OCI-LY1 (cell line): ENCODE results near the gene UBR3.
A peak's percentile ranks its signal among the peaks of the same experiment; 100 is the strongest.

Source experiments
- EZH2 ChIP-seq: fragments of 200-600 bp; sonication (generic), shearing (Covaris generic); IDR thresholded peaks from 2 replicates; pipeline ENCODE4 v1.8.0; 2017; ENCODE audit warnings: borderline replicate concordance, mixed run types, mild to moderate bottlenecking, antibody characterized with exemption, low read length, moderate library complexity, mixed read lengths
- TF ChIP-seq, protein P1 (sequence below): fragments of 200-600 bp; sonication (generic), shearing (Covaris generic); IDR thresholded peaks from 2 replicates; pipeline ENCODE4 v1.5.1; 2017; ENCODE audit warnings: mild to moderate bottlenecking, antibody characterized with exemption, low read length, moderate library complexity, mixed read lengths

DNA sequence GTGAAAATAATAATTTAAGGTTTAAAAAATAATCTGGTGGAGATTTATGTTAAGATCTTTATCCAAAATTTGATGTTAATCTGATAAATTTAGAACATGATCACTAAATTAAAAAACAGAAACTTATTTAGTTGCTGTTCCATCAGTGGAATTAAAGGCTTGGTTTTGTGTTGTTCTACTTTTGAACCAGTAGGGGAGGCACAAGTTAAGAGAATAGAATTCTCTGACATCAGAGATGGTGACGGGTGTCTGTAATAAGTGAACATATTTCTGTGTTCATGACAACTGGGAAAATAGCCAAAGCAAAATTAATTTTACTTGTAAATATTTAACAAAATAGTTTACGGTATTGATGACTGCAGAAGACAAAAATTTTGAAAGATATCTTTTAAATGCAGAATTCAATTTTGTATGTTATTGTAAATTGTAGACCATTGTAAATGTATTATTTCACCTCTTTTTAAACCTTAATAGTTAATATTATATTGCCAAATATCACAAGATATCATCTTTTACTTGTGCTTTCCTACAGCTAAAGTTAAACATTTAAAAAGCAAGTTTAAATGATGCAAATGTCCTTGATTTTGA lies 106.0 kb downstream of the UBR3 start:
- TF ChIP-seq, protein P1, sequence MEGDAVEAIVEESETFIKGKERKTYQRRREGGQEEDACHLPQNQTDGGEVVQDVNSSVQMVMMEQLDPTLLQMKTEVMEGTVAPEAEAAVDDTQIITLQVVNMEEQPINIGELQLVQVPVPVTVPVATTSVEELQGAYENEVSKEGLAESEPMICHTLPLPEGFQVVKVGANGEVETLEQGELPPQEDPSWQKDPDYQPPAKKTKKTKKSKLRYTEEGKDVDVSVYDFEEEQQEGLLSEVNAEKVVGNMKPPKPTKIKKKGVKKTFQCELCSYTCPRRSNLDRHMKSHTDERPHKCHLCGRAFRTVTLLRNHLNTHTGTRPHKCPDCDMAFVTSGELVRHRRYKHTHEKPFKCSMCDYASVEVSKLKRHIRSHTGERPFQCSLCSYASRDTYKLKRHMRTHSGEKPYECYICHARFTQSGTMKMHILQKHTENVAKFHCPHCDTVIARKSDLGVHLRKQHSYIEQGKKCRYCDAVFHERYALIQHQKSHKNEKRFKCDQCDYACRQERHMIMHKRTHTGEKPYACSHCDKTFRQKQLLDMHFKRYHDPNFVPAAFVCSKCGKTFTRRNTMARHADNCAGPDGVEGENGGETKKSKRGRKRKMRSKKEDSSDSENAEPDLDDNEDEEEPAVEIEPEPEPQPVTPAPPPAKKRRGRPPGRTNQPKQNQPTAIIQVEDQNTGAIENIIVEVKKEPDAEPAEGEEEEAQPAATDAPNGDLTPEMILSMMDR = peak; percentile 87
- TF ChIP-seq EZH2 = no peak
